Fibroblast of mammary gland (primary cell): ENCODE data around the gene ARHGEF40.

Experiments
- DNase-seq: peaks from one replicate; pipeline ENCODE4 v3.0.0-alpha.2; 2010; ENCODE audit warnings: low read depth
- H3K4me3 ChIP-seq: 2 replicates; pipeline ENCODE4 v1.5.1; 2011; ENCODE audit warnings: low read depth, mild to moderate bottlenecking, low read length, moderate library complexity; ENCODE audit not compliant: control insufficient read depth
- TF ChIP-seq, protein P1 (sequence below): conservative IDR thresholded peaks from 2 replicates; pipeline ENCODE4 v1.5.1; 2011; ENCODE audit warnings: low read depth, low read length, inconsistent platforms; ENCODE audit not compliant: control insufficient read depth, insufficient read depth

ARHGEF40 gene

DNA sequence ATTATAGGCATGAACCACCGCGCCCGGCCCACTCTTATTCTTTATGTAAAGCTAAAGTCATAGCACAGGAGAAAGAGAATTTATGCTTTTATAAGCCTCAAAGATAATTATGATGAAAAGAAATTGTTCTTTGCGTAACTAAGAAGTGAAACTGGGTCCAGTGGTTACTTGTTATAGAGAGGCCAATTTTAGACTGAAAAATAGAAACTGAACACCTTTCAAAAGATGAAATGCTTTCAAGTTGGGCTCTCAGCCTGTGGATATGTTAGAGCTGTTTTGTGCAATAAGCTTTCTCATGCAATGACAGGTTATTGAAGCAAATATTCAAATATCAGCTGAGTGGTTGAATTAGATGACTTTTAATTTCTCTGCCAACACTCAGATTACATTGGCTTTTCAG lies 38.7 kb downstream of the ARHGEF40 start:
- DNase-seq: no peak
- no peak overlapping the region for H3K4me3 ChIP-seq
- TF ChIP-seq, protein P1, sequence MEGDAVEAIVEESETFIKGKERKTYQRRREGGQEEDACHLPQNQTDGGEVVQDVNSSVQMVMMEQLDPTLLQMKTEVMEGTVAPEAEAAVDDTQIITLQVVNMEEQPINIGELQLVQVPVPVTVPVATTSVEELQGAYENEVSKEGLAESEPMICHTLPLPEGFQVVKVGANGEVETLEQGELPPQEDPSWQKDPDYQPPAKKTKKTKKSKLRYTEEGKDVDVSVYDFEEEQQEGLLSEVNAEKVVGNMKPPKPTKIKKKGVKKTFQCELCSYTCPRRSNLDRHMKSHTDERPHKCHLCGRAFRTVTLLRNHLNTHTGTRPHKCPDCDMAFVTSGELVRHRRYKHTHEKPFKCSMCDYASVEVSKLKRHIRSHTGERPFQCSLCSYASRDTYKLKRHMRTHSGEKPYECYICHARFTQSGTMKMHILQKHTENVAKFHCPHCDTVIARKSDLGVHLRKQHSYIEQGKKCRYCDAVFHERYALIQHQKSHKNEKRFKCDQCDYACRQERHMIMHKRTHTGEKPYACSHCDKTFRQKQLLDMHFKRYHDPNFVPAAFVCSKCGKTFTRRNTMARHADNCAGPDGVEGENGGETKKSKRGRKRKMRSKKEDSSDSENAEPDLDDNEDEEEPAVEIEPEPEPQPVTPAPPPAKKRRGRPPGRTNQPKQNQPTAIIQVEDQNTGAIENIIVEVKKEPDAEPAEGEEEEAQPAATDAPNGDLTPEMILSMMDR: no peak

DNA sequence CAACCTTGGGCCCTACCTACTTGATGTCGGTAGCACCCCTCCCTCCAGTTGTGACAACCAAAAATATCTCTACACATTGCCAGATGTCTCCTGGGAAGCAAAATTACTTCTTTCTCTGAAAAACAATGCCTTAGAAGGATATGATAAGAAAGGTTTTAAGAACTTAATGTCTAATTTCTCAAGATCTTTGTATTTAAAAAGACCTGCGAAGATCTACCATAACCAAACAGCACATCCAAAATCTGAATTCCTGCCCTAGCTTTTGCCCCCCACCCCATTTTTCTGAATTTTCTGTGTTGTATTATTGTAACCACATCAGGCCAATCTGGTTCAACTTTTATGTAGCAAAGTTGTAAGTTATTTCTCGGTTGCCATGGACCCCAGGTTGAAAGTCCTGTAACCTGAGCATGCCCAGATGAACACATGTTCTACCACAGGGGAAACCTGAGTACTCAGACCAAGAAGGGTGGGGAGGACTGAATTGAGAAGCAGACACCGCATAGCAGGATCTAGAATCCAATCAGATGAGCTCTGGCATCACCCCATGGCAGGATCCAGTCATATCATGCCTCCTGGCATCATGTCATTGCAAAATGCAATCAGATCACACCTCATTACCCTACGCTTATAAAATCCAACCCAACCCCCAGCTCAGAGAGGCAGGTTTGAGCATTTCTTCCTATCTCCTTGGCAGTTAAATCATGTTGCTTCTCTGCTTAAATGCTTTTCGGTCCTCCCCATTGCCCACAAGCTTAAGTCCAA lies 39.5 kb downstream of the ARHGEF40 start:
- H3K4me3 ChIP-seq: no peak overlapping the region
- DNase-seq: no peak
- TF ChIP-seq, protein P1: no peak

DNA sequence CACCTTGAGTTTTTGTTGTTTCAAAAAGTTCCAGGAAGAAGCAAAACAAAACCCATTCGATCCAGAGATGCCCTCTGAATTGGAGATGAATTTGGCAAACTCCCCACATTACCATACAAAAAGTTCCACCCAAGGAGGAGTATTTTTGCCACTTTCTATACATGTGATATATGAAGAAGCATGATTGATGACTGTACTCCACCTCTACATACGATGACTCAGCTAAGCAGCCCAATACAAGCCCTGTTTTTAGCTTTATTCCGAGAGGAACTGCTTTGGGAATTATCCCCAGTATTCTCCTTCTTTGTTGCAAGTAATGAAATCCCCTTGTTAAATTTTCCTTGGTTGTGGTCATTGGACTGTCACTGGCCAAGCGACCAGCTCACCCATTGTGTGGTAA lies 42.2 kb downstream of the ARHGEF40 start:
- TF ChIP-seq, protein P1: no peak
- no peak overlapping the region for H3K4me3 ChIP-seq
- DNase-seq: no peak

GRCh38 chr14:21113369-21113768 lies 43.3 kb downstream of the ARHGEF40 start:
- no peak for DNase-seq
- H3K4me3 ChIP-seq: no peak overlapping the region
- TF ChIP-seq, protein P1: no peak

DNA sequence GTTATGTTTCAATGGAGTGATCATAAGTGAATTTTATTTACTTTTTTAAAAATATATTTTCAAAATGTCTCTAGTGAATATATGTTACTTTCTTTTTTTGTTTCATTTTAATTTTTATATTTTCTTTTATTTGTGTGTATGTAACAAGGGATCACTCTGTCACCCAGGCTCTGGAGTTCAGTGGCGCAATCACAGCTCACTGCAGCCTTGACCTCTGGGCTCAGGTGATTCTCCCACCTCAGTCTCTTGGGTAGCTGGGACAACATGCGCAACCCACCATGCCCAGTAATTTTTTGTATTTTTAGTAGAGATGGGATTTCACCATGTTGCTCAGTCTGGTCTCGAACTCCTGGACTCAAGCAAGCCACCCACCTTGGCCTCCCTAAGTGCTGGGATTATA lies 48.8 kb downstream of the ARHGEF40 start:
- no peak for DNase-seq
- TF ChIP-seq, protein P1: no peak
- H3K4me3 ChIP-seq: no peak overlapping the region

GRCh38 chr14:21120686-21121085 lies 50.6 kb downstream of the ARHGEF40 start:
- H3K4me3 ChIP-seq: no peak overlapping the region
- TF ChIP-seq, protein P1: no peak
- no peak for DNase-seq
